ENCODE measurements around the gene ITPKC.

Gene ITPKC

GRCh38 chr19:40740747-40741146 lies 23.8 kb downstream of the ITPKC start:
- TF ChIP-seq CTCF (conservative IDR thresholded peaks at IDR 0.05; ENCODE audit: low read length), result no peak
- DNase-seq (ENCODE audit: low read depth), result peak; percentile 85
- H3K4me3 ChIP-seq (ENCODE audit: low read length), result no peak overlapping the region

GRCh38 chr19:40741527-40742390 lies 24.8 kb downstream of the ITPKC start:
- no peak for DNase-seq (ENCODE audit: low read depth)
- H3K4me3 ChIP-seq (ENCODE audit: low read length), result no peak overlapping the region
- TF ChIP-seq CTCF (conservative IDR thresholded peaks at IDR 0.05; ENCODE audit: low read length), result no peak

- TF ChIP-seq CTCF (conservative IDR thresholded peaks at IDR 0.05; ENCODE audit: low read length), result no peak
- DNase-seq (ENCODE audit: low read depth), result no peak
Observed at GRCh38 chr19:40742477-40742876, 25.6 kb downstream of the ITPKC start.

GRCh38 chr19:40742886-40743285 lies 26.0 kb downstream of the ITPKC start:
- H3K4me3 ChIP-seq (ENCODE audit: low read length), result no peak overlapping the region
- TF ChIP-seq CTCF (conservative IDR thresholded peaks at IDR 0.05; ENCODE audit: low read length), result no peak

More at GRCh38 chr19:40742477-40742876, 25.6 kb downstream of the ITPKC start:
- H3K4me3 ChIP-seq (ENCODE audit: low read length), result no peak overlapping the region

GRCh38 chr19:40743926-40744325 lies 27.0 kb downstream of the ITPKC start:
- no peak for DNase-seq (ENCODE audit: low read depth)
- TF ChIP-seq CTCF (conservative IDR thresholded peaks at IDR 0.05; ENCODE audit: low read length), result no peak
- no peak overlapping the region for H3K4me3 ChIP-seq (ENCODE audit: low read length)

More at GRCh38 chr19:40742886-40743285, 26.0 kb downstream of the ITPKC start:
- DNase-seq (ENCODE audit: low read depth), result no peak

GRCh38 chr19:40744554-40745401 lies 27.9 kb downstream of the ITPKC start:
- TF ChIP-seq CTCF (conservative IDR thresholded peaks at IDR 0.05; ENCODE audit: low read length), result no peak
- H3K4me3 ChIP-seq (ENCODE audit: low read length), result no peak overlapping the region
- DNase-seq (ENCODE audit: low read depth), result peak; percentile 5

All from AG10803 (cell line).